Measurements from ENCODE around the gene CHCHD2.
"Not testable (repeated sequence)": the region's sequence is repeated elsewhere in the genome, so short reads cannot be mapped to it uniquely, and the experiment has no call there.

Gene CHCHD2, protein sequence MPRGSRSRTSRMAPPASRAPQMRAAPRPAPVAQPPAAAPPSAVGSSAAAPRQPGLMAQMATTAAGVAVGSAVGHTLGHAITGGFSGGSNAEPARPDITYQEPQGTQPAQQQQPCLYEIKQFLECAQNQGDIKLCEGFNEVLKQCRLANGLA

DNA sequence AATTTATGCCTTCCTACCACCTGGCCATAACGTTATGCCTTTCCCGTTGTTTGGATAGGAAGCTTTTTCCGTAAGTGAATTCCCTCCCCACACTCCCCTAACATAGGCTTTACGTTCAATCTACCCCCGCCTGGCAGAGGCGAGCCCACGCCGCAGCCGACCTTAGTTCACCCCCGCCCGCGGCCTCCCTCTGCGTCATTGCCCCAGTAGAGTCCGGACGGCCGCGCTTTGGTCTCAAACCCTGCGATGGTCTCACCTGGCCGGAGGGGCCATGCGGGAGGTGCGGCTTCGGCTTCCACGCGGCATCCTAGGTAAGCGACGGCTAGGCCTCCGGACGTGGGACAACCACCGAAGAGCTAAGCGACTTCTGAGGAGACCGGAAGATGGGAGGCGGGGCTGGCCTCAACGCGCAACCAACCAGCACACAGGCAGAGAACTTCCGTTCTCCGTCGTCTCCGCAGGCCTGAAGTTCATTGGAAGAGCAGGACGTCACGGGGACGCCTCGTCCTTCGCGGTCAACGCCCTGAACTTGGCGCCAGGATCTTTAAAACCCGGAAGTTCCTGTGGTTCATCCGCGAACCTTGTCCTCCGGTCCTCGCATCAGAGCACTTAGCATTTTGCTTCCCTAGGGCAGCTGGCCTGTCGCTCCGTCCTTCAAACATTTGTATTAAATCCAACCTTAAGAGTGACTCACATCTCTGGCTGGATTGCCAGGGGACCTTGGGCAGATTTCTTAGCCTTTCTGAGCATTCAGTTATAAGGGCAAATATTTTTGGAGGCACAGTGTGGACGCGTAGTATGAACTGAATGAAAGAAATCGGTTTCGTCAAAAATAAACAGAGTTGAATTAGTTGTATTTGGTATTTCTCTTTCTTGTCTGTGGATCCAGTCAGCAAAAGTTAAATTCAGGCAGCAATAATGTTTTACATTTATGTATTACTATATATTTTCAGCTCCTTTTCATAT is at the start of gene CHCHD2:
Gene CHCHD2, minus strand, starts transcription at position 369 of the 966 bp plus-strand sequence. Its CDS starts 63 bp downstream, at position 306.
- TF ChIP-seq, protein P1, sequence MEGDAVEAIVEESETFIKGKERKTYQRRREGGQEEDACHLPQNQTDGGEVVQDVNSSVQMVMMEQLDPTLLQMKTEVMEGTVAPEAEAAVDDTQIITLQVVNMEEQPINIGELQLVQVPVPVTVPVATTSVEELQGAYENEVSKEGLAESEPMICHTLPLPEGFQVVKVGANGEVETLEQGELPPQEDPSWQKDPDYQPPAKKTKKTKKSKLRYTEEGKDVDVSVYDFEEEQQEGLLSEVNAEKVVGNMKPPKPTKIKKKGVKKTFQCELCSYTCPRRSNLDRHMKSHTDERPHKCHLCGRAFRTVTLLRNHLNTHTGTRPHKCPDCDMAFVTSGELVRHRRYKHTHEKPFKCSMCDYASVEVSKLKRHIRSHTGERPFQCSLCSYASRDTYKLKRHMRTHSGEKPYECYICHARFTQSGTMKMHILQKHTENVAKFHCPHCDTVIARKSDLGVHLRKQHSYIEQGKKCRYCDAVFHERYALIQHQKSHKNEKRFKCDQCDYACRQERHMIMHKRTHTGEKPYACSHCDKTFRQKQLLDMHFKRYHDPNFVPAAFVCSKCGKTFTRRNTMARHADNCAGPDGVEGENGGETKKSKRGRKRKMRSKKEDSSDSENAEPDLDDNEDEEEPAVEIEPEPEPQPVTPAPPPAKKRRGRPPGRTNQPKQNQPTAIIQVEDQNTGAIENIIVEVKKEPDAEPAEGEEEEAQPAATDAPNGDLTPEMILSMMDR (IDR thresholded peaks at IDR 0.05; ENCODE audit: low read depth, low read length, missing control alignments), result no peak
- peak; percentile 97 for DNase-seq (ENCODE audit: extremely low read depth, low read depth)
- peak within 1 kb of the TSS; percentile 87 for H3K4me3 ChIP-seq (replicated peaks; ENCODE audit: low read depth, low read length)

DNA sequence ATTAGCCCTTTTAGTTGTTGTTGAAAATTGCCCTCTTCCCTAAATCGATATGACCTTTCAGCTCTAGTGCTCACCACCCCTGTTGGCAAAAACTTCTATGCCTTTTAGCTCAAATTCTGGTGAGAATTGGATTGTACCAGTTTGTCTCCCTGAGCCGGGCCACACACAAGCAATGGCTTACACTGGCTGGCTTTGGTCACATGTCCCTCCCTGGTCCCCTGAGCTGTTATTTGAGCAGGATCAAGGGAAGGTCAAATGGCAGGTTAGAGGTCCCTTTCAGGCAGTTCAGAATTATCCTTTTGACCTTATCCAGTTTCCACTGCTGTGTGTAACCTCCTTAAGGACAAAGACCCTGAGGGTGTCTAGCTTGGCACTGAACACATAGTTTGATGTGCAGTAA is 24.8 kb upstream of the CHCHD2 start:
- not testable (repeated sequence) for DNase-seq (ENCODE audit: extremely low read depth, low read depth)

DNA sequence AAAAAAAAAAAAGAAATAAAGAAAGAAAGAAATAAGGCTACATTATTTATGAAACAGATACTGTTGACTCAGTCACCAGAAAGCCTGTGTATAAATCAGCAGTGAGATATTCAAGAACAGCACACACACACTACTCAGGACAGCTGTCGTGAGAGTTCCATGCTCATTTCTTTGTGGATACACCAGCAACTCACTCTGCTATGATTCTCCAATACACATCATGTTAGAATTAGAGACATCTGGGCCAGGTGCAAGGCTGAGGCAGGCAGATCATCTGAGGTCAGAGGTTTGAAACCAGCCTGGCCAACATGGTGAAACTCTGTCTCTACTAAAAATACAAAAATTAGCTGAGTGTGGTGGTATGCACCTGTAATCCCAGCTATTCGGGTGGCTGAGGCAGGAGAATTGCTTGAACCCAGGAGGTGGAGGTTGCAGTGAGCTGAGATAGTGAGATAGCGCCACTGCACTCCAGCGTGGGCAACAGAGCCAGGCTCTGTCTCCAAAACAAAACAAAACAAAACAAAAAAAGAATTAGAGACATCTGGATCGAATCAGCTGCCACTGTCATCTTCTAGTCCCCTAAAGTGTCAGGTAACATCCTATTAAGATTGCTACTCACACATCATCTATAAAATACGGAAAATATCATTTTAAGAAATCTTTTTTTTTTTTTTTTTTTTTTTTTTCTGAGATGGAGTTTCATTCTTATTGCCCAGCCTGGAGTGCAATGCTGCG is 21.1 kb upstream of the CHCHD2 start:
- DNase-seq (ENCODE audit: extremely low read depth, low read depth), result no peak
- TF ChIP-seq, protein P1 (IDR thresholded peaks at IDR 0.05; ENCODE audit: low read depth, low read length, missing control alignments), result no peak
- no peak overlapping the region for H3K4me3 ChIP-seq (replicated peaks; ENCODE audit: low read depth, low read length)

More for the DNA sequence above, 24.8 kb upstream of the CHCHD2 start:
- H3K4me3 ChIP-seq (replicated peaks; ENCODE audit: low read depth, low read length), result not testable (repeated sequence)

DNA sequence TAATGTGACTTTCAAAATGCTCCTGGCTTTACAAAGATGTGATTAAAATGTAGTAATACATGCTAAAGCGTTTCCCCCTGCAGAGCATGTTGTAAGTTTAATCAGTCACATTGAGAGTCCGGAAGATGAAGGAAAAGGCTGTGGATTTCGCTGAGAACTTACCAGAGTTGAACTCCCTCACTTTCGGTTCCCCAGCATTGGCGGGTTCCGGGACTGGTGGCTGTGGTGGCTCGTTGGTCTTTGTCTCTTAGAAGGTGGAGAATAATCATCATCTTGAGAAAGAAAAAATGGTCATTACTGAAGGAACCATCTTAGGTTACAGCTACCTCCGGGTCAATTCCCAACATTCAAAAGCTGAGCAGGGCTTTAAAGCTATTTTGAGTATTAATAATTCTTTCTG is 19.6 kb upstream of the CHCHD2 start:
- H3K4me3 ChIP-seq (replicated peaks; ENCODE audit: low read depth, low read length), result no peak overlapping the region
- TF ChIP-seq, protein P1 (IDR thresholded peaks at IDR 0.05; ENCODE audit: low read depth, low read length, missing control alignments), result no peak
- DNase-seq (ENCODE audit: extremely low read depth, low read depth), result no peak

DNA sequence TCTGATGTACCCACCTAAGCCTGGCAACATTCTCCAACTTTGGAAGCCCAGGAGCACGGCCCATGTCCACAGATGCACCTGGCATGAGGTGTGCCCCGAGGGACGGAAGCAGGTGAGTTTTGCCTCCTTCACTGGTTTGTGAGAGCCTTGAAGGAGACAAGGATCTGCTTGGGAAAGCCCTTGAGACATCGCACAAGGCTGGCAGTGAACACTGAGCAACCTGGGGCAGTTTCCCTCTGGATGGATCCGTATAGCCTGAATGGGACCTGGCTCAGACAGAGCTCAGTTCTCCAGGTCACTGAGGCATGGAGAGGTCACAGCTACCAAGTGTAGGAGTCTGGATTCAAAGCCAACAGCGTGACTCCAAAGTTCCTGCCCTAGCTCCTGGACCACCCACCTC is 18.7 kb upstream of the CHCHD2 start:
- H3K4me3 ChIP-seq (replicated peaks; ENCODE audit: low read depth, low read length), result no peak overlapping the region
- TF ChIP-seq, protein P1 (IDR thresholded peaks at IDR 0.05; ENCODE audit: low read depth, low read length, missing control alignments), result no peak
- DNase-seq (ENCODE audit: extremely low read depth, low read depth), result no peak

DNA sequence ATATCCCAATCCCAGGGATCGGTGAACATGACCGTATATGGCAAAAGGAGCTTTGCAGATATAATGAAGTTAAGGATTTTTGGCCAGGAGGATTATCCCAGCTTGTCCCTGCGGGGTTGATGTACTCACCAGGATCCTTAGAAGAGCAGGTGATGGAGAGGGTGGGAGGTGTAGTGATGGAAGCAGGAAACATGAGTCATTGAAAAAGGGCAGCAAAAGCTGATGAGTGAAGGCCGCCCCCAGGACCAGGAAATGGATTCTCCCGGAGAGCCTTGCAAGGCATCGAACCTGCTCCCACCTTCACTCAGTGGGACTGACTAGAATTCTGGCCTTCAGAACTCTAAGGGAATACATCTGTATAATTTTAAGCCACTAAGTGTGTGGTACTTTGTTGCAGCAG is 15.2 kb upstream of the CHCHD2 start:
- TF ChIP-seq, protein P1 (IDR thresholded peaks at IDR 0.05; ENCODE audit: low read depth, low read length, missing control alignments), result no peak
- no peak for DNase-seq (ENCODE audit: extremely low read depth, low read depth)
- no peak overlapping the region for H3K4me3 ChIP-seq (replicated peaks; ENCODE audit: low read depth, low read length)

Data from HFF-Myc (cell line).